Thoracic aorta (tissue), 2 donors: Measurements from ENCODE around the gene SENP2. TPM values are rescaled to one million over a fixed set of nuclear protein-coding genes. Genes with fewer than 3 reads are reported as not detected.

Experiments
- ATAC-seq: fragments of 150-250 bp; one replicate; pipeline ENCODE4 v1.8.0; 2017; ENCODE audit warnings: low read depth; ENCODE audit not compliant: insufficient number of reproducible peaks, low FRiP score
- DNase-seq: peaks from one replicate; pipeline ENCODE4 v3.0.0-alpha.2; 2020; ENCODE audit warnings: low spot score
- H3K27ac ChIP-seq, 2 donors: fragments of 200-600 bp; sonication (generic); 1 replicate in 1 of 2; 2 replicates in 1 of 2; pipeline ENCODE4 v1.5.1; 2016; ENCODE audit warnings: mild to moderate bottlenecking in 2 of 2, moderate library complexity in 2 of 2
- H3K27me3 ChIP-seq: fragments of 200-600 bp; sonication (generic); replicated peaks from 2 replicates; pipeline ENCODE4 v1.6.0; 2016; ENCODE audit warnings: mild to moderate bottlenecking; ENCODE audit not compliant: insufficient read depth
- H3K36me3 ChIP-seq: fragments of 200-600 bp; sonication (generic); one replicate; pipeline ENCODE4 v1.5.1; 2016
- H3K4me1 ChIP-seq, 2 donors: fragments of 200-600 bp; sonication (generic); 1 replicate in 1 of 2; 2 replicates in 1 of 2; pipeline versions ENCODE4 v1.5.1 to v1.6.0; 2016; ENCODE audit warnings: low read depth in 2 of 2, mild to moderate bottlenecking in 1 of 2; ENCODE audit not compliant: control insufficient read depth in 1 of 2
- H3K4me3 ChIP-seq: fragments of 200-600 bp; sonication (generic); 2 replicates; pipeline ENCODE4 v1.5.1; 2016; ENCODE audit warnings: mild to moderate bottlenecking
- H3K9me3 ChIP-seq: fragments of 200-600 bp; sonication (generic); 2 replicates; pipeline ENCODE4 v1.5.1; 2016
- total RNA-seq, 2 donors: library from RNA; depleted of rRNA; stranded (reverse); fragments of >200 nt; gene quantifications; one replicate each; pipeline versions ENCODE4 v1.1.0 to v1.2.3, GENCODE V29; 2016
- TF ChIP-seq, protein P1 (sequence below): fragments of 200-600 bp; sonication (generic); IDR thresholded peaks from one replicate; pipeline ENCODE4 v1.5.1; 2019; ENCODE audit warnings: antibody characterized with exemption

Gene SENP2
- total RNA-seq, 2 donors from 2014 or later, result 23.2 to 49.0 TPM

DNA sequence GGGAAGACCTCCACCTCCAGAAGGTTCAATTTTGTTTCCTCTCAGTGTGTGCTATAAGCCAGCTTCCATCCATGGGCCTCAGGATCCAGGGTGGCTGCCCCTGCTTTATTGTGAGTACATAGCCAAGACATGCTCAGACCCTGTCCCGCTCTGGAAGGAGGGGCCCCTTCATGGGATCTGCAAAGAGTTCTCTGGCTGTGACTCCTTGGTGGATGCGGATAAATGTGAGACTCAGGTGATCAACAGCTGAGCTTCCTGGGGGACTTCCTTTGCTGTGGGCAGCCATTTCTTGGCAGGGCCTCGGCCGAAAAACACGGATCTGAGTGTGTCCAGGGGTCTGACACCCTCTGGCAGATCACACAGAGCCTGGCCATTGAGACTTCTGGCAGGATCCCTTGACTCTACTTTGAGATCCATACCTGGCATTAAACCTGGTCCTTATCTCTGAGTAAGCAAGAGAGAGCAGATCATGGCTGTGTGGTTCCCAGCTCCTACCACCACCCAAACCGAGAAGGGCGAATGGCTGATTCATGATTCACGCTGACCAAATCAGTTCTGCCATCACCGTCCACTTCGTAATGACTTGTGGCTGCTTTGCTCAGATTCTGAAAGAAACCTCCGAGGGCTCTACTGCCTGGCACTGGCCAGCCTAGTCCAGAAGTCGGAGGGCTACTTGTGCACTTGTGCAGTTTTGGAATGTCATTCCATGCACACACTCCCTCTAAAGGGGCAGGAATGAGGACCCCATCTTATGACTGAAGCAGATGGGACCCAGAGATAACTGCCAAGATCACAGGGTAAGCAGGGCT is 68.1 kb downstream of the SENP2 start:
- peaks cover 14 to 37% of the 10 kb centered on the region in 2 donors for H3K4me1 ChIP-seq
- H3K27ac ChIP-seq, result no peak overlapping the region

DNA sequence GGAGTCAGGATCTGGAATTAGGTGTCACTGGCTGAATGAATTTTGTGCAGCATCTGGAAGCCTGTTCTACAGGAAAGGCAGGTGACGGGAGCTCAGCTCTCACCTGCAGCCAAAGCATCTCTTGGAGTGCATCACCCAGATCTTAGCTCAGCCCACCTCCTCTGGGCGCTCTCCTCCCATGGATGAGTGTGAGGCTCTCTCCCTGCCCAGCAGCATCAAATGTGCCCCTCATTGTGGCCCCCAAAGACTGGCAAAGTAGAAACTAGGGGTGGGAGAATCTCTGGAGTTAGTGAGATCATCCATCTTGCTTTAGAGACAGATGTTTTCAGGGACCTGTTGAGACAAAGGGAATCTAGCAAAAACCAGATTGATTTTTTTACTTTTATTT is 68.7 kb downstream of the SENP2 start:
- H3K4me3 ChIP-seq, result no peak overlapping the region
- H3K27me3 ChIP-seq, result no peaks in the 10 kb centered on the region
- H3K9me3 ChIP-seq, result no peaks in the 10 kb centered on the region
- no peak for ATAC-seq
- no peaks in the 10 kb centered on the region for H3K36me3 ChIP-seq
- TF ChIP-seq, protein P1, sequence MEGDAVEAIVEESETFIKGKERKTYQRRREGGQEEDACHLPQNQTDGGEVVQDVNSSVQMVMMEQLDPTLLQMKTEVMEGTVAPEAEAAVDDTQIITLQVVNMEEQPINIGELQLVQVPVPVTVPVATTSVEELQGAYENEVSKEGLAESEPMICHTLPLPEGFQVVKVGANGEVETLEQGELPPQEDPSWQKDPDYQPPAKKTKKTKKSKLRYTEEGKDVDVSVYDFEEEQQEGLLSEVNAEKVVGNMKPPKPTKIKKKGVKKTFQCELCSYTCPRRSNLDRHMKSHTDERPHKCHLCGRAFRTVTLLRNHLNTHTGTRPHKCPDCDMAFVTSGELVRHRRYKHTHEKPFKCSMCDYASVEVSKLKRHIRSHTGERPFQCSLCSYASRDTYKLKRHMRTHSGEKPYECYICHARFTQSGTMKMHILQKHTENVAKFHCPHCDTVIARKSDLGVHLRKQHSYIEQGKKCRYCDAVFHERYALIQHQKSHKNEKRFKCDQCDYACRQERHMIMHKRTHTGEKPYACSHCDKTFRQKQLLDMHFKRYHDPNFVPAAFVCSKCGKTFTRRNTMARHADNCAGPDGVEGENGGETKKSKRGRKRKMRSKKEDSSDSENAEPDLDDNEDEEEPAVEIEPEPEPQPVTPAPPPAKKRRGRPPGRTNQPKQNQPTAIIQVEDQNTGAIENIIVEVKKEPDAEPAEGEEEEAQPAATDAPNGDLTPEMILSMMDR, result no peak
- peaks cover 17 to 40% of the 10 kb centered on the region in 2 donors for H3K4me1 ChIP-seq
- DNase-seq, result no peak
- H3K27ac ChIP-seq, result no peak overlapping the region

More for the DNA sequence above, 68.1 kb downstream of the SENP2 start:
- Histone ChIP-seq H3K27me3 (no peaks in the 10 kb centered on the region), H3K4me3 (no peak overlapping the region), H3K9me3 (no peaks in the 10 kb centered on the region), H3K36me3 (no peaks in the 10 kb centered on the region)
- ATAC-seq (no peak), DNase-seq (no peak)
- TF ChIP-seq, protein P1, result no peak

- Histone ChIP-seq H3K4me1 (peaks cover 23 to 48% of the 10 kb centered on the region in 2 donors), H3K4me3 (no peak overlapping the region), H3K27me3 (no peaks in the 10 kb centered on the region), H3K9me3 (no peaks in the 10 kb centered on the region), H3K36me3 (no peaks in the 10 kb centered on the region), H3K27ac (peak overlapping the region; percentile 79)
- TF ChIP-seq, protein P1, result no peak
- ATAC-seq, result no peak
- DNase-seq, result no peak
Observed at GRCh38 chr3:185655426-185656320, 69.6 kb downstream of the SENP2 start.

DNA sequence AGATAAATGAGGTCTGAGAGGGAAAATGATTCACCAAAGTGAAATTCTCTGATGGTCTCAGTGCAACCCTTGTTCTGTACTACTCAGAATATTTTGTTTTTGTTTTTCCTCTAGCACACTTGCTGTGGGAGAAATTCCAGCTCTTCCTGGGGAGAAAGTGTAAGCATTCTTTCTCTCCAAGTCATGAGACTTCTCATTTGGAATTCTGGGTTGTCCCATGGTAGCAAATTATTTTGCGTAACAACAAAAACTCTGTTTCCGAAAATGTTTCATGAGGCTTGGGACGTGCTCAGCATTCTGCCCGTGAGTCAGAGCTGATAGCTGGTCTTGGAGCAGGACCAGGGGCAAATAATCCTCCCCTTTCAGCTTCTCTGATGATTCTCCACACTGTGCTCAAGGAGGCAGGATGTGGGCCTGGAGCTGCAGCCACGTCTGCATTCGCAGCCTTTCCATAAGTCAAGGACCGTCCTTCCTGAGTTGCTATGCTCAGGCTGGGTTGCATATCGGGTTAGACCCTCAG is 70.3 kb downstream of the SENP2 start:
- peak overlapping the region; percentile 79 for H3K27ac ChIP-seq
- H3K27me3 ChIP-seq, result no peaks in the 10 kb centered on the region
- TF ChIP-seq, protein P1, result no peak
- ATAC-seq (peak; percentile 80), DNase-seq (peak; percentile 31)
- no peaks in the 10 kb centered on the region for H3K9me3 ChIP-seq
- no peaks in the 10 kb centered on the region for H3K36me3 ChIP-seq
- H3K4me3 ChIP-seq, result no peak overlapping the region
- H3K4me1 ChIP-seq, result peaks cover 23 to 49% of the 10 kb centered on the region in 2 donors

DNA sequence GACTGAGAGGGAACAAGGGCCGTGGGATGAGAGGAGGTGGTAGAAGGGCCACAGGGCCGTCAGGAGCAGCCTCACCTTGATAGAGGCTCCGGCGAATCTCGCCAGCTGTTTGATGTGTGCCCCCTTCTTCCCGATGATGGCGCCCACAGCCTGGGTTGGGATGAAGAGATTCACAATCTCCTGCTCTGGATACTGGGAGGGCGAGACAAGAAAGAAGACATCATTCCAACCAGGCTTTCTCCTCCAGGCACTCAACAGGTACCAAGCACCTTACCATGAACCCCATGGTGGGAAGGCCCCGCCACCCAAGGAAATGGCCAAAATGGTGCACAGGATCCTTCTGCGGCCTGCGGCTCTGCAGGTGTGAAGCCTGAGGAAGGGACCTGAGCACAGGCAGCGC is 71.1 kb downstream of the SENP2 start:
- Histone ChIP-seq H3K4me3 (no peak overlapping the region), H3K27me3 (no peaks in the 10 kb centered on the region), H3K27ac (peak overlapping the region; percentile 36 to 76), H3K4me1 (peaks cover 23 to 49% of the 10 kb centered on the region in 2 donors), H3K36me3 (no peaks in the 10 kb centered on the region), H3K9me3 (no peaks in the 10 kb centered on the region)
- no peak for DNase-seq
- TF ChIP-seq, protein P1, result no peak
- no peak for ATAC-seq
